ENCODE data around the gene PARP1.

The PARP1 gene

DNA sequence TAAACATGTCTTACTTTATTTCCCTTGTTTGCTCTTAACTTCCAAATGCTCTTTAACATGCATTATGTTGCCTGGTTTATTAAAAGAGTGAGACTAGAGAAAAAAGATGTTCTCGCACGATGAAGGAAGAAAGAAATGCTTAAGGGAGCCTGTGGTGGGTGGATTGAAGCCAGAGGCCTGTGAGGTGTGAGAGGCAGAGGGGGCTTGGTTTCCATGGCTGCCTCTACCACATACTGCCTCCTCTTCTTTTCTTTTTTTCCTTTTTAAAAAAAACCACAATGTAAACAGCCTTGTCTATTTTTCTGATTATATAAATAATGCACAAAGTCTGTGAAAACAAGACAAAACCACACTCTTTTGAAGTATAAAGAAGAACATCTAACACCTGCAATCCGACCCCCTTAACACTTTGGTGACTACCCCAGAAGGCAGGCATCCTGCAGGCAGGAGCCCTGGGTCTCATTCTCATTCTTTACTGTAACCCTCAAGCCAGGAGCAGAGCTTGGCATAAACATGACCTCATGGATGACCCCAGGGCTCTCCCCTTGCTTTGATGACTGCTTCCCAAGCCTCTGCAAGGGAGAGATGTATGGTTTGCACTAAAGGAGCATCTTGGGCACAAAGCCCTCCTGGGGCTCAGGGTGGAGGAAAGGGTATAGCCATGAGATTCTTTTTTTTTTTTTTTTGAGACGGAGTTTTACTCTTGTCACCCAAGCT is 10.1 kb upstream of the PARP1 start:
- no peak for DNase-seq (ENCODE audit: low read depth)
- H3K4me3 ChIP-seq (ENCODE audit: low read depth, low read length), result no peak overlapping the region
- no peak for TF ChIP-seq CTCF (IDR thresholded peaks at IDR 0.05; ENCODE audit: insufficient read depth, low read depth, low read length, missing control alignments)

DNA sequence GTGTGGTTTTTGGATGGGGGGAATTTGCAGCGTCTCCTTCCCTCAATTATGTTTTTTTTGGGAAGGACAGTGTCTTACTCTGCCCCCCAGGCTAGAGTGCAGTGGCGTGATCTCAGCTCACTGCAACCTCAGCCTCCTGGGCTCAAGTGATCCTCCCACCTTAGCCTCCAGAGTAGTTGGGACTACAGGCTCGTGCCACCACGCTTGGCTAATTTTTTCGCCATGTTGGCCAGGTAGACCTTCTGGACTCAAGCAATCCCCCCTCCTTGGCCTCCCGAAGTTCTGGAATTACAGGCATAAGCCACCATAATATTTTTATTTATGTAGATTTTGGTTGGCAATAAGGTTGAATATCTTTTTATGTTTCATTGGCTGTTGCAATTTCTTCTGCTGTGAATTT is 9.5 kb upstream of the PARP1 start:
- DNase-seq (ENCODE audit: low read depth), result no peak
- no peak overlapping the region for H3K4me3 ChIP-seq (ENCODE audit: low read depth, low read length)
- TF ChIP-seq CTCF (IDR thresholded peaks at IDR 0.05; ENCODE audit: insufficient read depth, low read depth, low read length, missing control alignments), result no peak

- DNase-seq (ENCODE audit: low read depth), result no peak
- H3K4me3 ChIP-seq (ENCODE audit: low read depth, low read length), result no peak overlapping the region
- no peak for TF ChIP-seq CTCF (IDR thresholded peaks at IDR 0.05; ENCODE audit: insufficient read depth, low read depth, low read length, missing control alignments)
Observed at GRCh38 chr1:226414098-226414698, 6.3 kb upstream of the PARP1 start.

- TF ChIP-seq CTCF (IDR thresholded peaks at IDR 0.05; ENCODE audit: insufficient read depth, low read depth, low read length, missing control alignments), result no peak
- no peak overlapping the region for H3K4me3 ChIP-seq (ENCODE audit: low read depth, low read length)
- DNase-seq (ENCODE audit: low read depth), result peak; percentile 31
Observed at GRCh38 chr1:226411619-226412018, 3.7 kb upstream of the PARP1 start.

GRCh38 chr1:226410958-226411357 is 3.1 kb upstream of the PARP1 start:
- H3K4me3 ChIP-seq (ENCODE audit: low read depth, low read length), result no peak overlapping the region
- TF ChIP-seq CTCF (IDR thresholded peaks at IDR 0.05; ENCODE audit: insufficient read depth, low read depth, low read length, missing control alignments), result no peak
- DNase-seq (ENCODE audit: low read depth), result no peak

DNA sequence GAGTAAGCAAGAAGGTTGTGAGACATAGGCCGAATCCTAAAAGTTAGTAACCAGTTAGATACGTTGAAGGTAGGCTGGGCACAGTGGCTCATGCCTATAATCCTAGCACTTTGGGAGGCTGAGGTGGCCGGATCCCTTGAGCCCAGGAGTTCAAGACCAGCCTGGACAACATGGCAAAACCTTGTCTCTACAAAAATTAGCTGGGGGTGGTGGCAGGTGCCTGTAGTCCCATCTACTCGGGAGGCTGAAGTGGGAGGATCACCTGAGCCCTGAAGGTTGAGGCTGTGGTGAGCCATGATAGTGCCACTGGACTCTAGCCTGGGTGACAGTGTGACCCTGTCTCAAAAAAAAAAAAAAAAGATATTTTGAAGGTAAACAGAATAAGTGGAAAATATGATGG is 1.5 kb upstream of the PARP1 start:
- no peak for DNase-seq (ENCODE audit: low read depth)
- no peak overlapping the region for H3K4me3 ChIP-seq (ENCODE audit: low read depth, low read length)
- TF ChIP-seq CTCF (IDR thresholded peaks at IDR 0.05; ENCODE audit: insufficient read depth, low read depth, low read length, missing control alignments), result no peak

Measured in GM12865 (cell line).